GM12878 (cell line): Measurements from ENCODE around the gene PROSER2. TPM values are rescaled to one million over a fixed set of nuclear protein-coding genes. Genes with fewer than 3 reads are reported as not detected.

ENCODE experiments used
- BCL11A ChIP-seq: IDR thresholded peaks from 2 replicates; pipeline ENCODE4 v1.6.1; 2011; ENCODE audit warnings: low read depth, low read length
- BCLAF1 ChIP-seq: fragments of 450-650 bp; IDR thresholded peaks from 2 replicates; pipeline ENCODE4 v1.6.1; 2017; ENCODE audit warnings: antibody characterized with exemption, mild to moderate bottlenecking, moderate library complexity
- CBX3 ChIP-seq: fragments of 200-600 bp; sonication (generic); IDR thresholded peaks from 2 replicates; pipeline ENCODE4 v1.6.1; 2016; ENCODE audit warnings: low read depth, borderline replicate concordance
- CHD1 ChIP-seq: IDR thresholded peaks from 2 replicates; pipeline ENCODE4 v1.6.1; 2012; ENCODE audit warnings: low read depth, low read length, improper control_type of control experiment
- CREB1 ChIP-seq: IDR thresholded peaks from 2 replicates; pipeline ENCODE4 v1.6.1; 2012; ENCODE audit warnings: low read depth, mild to moderate bottlenecking, inconsistent platforms
- ETV6 ChIP-seq, 2 experiments: fragments of 450-650 bp in 1 of 2; IDR thresholded peaks in 1 of 2; conservative IDR thresholded peaks in 1 of 2; 2 replicates each; pipeline ENCODE4 v1.6.1; 2014; ENCODE audit warnings: antibody characterized with exemption in 1 of 2, borderline replicate concordance in 1 of 2, low read depth in 1 of 2, mild to moderate bottlenecking in 1 of 2, moderate library complexity in 1 of 2
- HDGF ChIP-seq: fragments of 450-650 bp; IDR thresholded peaks from 2 replicates; pipeline ENCODE4 v1.6.1; 2016; ENCODE audit warnings: antibody characterized with exemption
- KAT2A ChIP-seq: conservative IDR thresholded peaks from 2 replicates; pipeline ENCODE4 v1.6.1; 2011; ENCODE audit warnings: low read depth, low read length; ENCODE audit not compliant: control insufficient read depth
- MXI1 ChIP-seq: fragments of 150-350 bp; IDR thresholded peaks from 2 replicates; pipeline ENCODE4 v1.6.1; 2011; ENCODE audit warnings: low read depth, mild to moderate bottlenecking, inconsistent platforms, low read length, improper control_type of control experiment
- NFXL1 ChIP-seq: fragments of 450-650 bp; IDR thresholded peaks from 2 replicates; pipeline ENCODE4 v1.6.1; 2017; ENCODE audit warnings: antibody characterized with exemption, mild to moderate bottlenecking, borderline replicate concordance
- NR2C1 ChIP-seq: fragments of 450-650 bp; IDR thresholded peaks from 2 replicates; pipeline ENCODE4 v1.6.1; 2017; ENCODE audit warnings: antibody characterized with exemption, mild to moderate bottlenecking, moderate library complexity
- NR2C2 ChIP-seq: IDR thresholded peaks from 2 replicates; pipeline ENCODE4 v1.6.1; 2011; ENCODE audit warnings: borderline replicate concordance, low read depth; ENCODE audit not compliant: control insufficient read depth, insufficient read length
- RAD21 ChIP-seq: IDR thresholded peaks from 2 replicates; pipeline ENCODE4 v1.6.1; 2011; ENCODE audit warnings: mild to moderate bottlenecking, low read depth, low read length, moderate library complexity; ENCODE audit not compliant: insufficient read depth
- RELB ChIP-seq: fragments of 450-650 bp; IDR thresholded peaks from 2 replicates; pipeline ENCODE4 v1.6.1; 2017; ENCODE audit warnings: low read depth, mild to moderate bottlenecking, moderate library complexity
- SMAD5 ChIP-seq: IDR thresholded peaks from 2 replicates; pipeline ENCODE4 v1.6.1; 2016; ENCODE audit warnings: antibody characterized with exemption, low read depth
- USF1 ChIP-seq: IDR thresholded peaks from 2 replicates; pipeline ENCODE4 v1.6.1; 2011; ENCODE audit warnings: borderline replicate concordance, low read depth, mild to moderate bottlenecking, moderate library complexity, mixed read lengths, low read length; ENCODE audit not compliant: insufficient read depth; ENCODE audit errors: extremely low read length
- ZBTB40 ChIP-seq: fragments of 450-650 bp; IDR thresholded peaks from 2 replicates; pipeline ENCODE4 v1.6.1; 2016; ENCODE audit warnings: mild to moderate bottlenecking, moderate library complexity, borderline replicate concordance
- ZNF217 ChIP-seq: fragments of 450-650 bp; IDR thresholded peaks from 2 replicates; pipeline ENCODE4 v1.6.1; 2017; ENCODE audit warnings: antibody characterized with exemption, mild to moderate bottlenecking
- polyA plus RNA-seq, 11 experiments: library from polyadenylated mRNA; depleted of rRNA in 4 of 11; unstranded in 6 of 11; stranded (reverse) in 5 of 11; fragments of >200 nt; fragmentation: Nextera tagmentation in 4 of 11; fragmentation: Illumina TruSeq in 1 of 11; extraction: Ambion mirVana in 4 of 11; extraction: Trizol in 1 of 11; gene quantifications; 1 replicate in 1 of 11; 2 replicates in 10 of 11; pipeline versions ENCODE4 v1.2.1 to v1.2.3, GENCODE V29; 2011 to 2016; ENCODE audit warnings: inconsistent platforms in 2 of 11, missing spikeins in 2 of 11, low read depth in 1 of 11
- total RNA-seq, 4 experiments: library from RNA; depleted of rRNA in 3 of 4; stranded (reverse); fragments of >200 nt in 3 of 4; fragmentation: Illumina TruSeq in 1 of 4; extraction: Trizol in 1 of 4; gene quantifications; 2 replicates each; pipeline versions ENCODE4 v1.2.1 to v1.2.3, GENCODE V29; 2013 to 2021

PROSER2 gene
- total and polyA plus RNA-seq, 10 of the 15 experiments (the other 5 are each of a cell fraction or from before 2014, with no cell fraction given), result 0.04 to 0.25 (median 0.07) TPM; not detected in 6

GRCh38 chr10:11874568-11875493, 51.7 kb downstream of the PROSER2 start (continued):
- TF ChIP-seq ZBTB40 (no peak), NFXL1 (peak; percentile 79; the same call in 1 of the 2 replicates), RELB (peak; percentile 19; the same call in 1 of the 2 replicates), BCLAF1 (no peak), ETV6 (conservative IDR thresholded peaks at IDR 0.05 in 1 of 2, IDR thresholded peaks at IDR 0.05 in 1 of 2; ENCODE audit: borderline replicate concordance in 1 of 2, low read depth in 1 of 2) (no peak), CHD1 (no peak), CREB1 (no peak), HDGF (0 out of 2 replicates have a peak, but pooled peaks have one; percentile 25), ZNF217 (no peak), MXI1 (peak; percentile 74; the same call in 1 of the 2 replicates), BCL11A (no peak), KAT2A (no peak), NR2C1 (no peak), NR2C2 (no peak), RAD21 (no peak), CBX3 (no peak), SMAD5 (no peak), USF1 (peak; percentile 40)
